Stimulated activated CD8-positive, alpha-beta memory T cell treated with anti-CD3 and anti-CD28 coated beads, Interleukin-12 subunit alpha, Interleukin-12 subunit beta, amount 100 ng/mL, for 1 hour (primary cell): ENCODE measurements around the gene ZNF783.

Experiments
- DNase-seq: peaks from one replicate; pipeline ENCODE4 v3.0.0-alpha.2; 2020; ENCODE audit warnings: low read depth

Gene ZNF783

GRCh38 chr7:149281508-149282330 is 19.7 kb downstream of the ZNF783 start:
- DNase-seq = no peak

DNA sequence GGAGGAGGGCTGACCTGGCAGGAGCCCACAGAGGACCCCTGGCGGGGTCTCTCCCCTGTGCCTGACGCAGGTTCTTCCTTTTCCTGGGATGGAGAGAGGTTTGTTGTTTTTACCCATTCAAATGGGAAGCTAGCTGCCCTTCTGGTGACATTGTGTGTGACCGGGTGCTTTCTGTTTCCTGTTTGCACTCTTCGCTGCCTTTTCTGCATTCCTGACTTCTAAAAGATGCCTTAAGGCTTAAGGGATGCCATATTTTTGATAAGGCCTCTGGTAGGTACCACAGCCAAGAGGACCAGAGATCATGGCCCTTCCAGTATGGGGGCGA is 20.3 kb downstream of the ZNF783 start:
- no peak for DNase-seq

- DNase-seq = no peak
Observed at GRCh38 chr7:149283321-149283720, 21.3 kb downstream of the ZNF783 start.

DNA sequence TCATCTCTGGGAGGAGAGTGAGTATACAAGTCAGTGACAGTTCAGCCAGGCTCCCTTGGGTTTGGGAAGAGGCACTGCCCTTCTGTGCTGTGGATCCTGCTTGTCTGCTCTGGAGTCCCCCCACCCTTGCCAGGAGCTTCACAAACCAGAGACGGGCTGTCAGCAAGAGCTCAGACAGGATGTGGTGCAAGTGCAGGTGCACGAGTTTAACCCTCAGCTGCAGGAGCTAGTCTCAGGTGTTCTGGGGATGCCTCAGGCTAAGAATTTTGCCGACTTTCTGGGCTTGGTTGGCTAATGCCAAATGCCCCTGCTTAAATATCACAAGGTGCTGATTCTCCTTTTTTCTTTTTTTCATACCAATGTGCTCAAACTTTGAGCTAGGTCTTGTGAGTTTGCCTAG is 22.3 kb downstream of the ZNF783 start:
- DNase-seq = peak; percentile 19

DNA sequence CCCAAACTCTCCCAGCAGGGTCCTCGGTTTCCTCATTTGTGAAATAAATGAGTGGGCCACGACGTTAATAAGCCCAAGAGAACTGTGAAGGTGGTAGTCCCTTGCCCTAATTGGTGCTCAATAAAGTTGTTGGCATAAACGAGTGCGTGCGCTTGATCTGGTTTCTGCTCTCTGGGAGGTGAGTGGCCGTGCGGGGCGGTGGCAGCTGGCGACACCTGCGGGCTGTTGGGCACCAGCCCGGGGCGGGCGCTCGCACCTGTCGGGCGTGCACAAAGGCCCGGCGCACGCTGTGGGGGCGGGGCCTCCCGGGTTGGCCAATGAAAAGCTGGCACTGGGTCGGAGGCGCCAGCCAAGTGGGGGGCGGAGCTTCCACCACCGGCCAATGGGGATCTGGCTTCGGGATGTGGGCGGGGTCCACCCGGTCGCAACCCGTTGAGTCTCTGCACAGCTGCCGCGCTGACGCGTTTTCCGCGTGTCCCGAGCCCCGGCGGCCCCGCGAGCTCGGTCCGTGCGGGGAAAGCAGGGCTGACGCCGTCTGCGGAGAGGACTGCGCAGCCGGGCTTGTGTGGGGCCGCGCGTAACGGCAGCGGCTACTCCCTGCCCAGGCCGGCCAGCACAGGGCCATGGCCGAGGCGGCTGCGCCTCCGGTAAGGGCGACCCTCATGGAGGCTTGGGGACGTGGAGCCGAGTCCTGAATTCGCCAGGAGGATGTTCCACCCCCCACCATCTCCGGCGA is 23.0 kb downstream of the ZNF783 start:
- DNase-seq = peak; percentile 94

DNA sequence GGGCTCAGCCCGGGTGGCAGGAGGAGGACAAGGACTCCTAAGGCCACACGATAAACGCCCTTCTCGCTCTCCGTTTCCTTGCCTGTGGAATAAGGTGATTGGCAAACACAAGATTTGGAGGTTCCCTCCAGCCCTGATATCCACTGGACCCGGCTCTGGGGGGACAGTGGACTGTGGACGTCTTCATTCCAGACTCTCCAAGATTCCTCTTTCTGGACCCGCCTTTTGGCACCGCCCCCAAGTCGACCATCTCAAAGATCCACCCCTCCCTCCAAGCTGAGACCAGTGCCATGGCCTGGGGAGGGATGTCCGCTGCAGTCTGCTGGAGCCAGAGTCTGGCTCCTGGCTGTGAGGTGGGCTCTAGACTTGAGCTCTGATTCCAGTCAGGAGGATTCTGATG is 23.6 kb downstream of the ZNF783 start:
- no peak for DNase-seq

DNA sequence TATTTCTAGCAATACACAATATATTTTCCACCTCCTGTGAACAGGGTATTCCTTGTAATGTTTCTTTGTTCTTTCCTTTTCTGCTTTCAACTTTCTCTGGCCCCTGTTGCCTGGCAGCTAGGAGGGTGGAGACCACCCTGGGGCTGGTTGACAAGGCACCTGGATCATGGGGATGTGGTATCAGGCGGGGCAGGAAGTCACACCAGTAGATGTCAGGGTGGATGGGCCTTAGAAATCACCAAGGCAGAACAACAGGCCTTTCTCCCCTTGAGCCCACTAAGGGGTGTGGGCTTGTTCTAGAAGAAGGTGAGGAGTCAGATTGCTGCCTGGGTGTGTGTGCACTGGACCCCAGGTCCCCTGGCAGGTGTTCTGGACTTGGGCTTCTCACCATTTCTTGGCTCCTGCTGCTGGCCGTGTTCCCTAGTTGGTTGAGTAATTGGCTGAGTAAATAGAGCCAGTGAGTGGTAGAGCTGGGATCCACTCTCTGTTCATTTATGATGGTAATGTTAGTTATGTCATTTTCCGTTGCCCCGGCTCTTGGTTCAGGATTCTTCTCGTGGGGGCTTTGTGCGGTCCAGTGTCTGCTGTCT is 24.9 kb downstream of the ZNF783 start:
- DNase-seq = no peak

DNA sequence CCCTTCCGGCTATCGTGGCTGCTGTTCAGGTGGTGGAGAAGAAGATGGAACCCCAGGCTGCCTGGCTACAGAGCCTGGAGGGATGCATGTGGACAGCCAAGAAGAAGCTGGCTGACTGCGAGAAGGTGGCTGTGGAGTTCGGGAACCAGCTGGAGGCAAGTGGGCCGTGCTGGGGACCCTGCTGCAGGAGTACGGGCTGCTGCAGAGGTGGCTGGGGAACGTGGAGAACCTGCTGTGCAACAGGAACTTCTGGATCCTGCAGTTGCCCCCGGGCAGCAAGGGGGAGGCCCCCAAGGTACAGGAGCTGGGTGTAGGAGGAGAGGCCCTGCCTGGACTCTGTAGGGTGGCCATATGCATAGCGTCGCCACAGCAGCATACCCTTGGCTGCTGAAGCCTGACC is 25.6 kb downstream of the ZNF783 start:
- DNase-seq = no peak

DNA sequence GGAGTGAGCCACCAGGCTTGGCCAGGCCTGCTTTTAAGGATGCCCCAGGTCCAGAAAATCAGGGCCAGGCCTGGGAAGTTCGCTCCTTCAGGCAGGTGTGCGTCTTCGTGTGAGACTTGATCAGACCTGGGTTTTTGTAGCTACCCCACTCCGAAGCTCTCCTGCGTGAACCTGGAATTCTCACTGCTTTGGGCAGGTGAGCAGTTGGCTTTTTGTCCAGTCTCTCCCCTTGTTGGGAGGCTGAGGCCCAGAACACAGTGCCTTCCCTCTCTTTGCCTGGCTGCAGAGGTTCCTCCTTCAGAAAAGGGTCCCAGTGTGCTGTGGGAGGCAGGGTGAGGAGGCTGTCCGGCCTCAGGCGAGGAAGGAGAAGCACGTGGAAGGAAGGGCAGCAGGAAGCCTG is 27.3 kb downstream of the ZNF783 start:
- no peak for DNase-seq

DNA sequence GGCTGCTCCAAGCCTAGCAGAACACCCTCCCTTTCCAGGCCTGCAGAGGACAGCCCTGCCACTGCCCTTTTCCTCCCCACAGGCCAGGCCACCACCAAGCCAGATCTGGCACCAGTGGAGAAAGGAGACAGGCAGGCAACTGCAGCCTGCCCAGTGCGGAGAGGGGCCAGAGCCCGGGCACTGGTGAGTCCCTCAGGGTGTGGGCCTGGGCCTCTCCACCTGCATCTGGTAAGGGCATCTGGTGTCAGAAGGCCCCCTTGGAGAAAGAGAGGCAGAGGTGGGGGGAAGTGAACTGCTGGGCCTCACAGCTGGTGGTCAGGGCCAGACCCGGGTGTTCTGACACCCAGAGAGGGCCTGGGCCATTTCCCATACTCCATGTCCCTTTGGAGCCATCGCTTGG is 27.9 kb downstream of the ZNF783 start:
- no peak for DNase-seq

- no peak for DNase-seq
Observed at GRCh38 chr7:149291036-149291780, 29.2 kb downstream of the ZNF783 start.

GRCh38 chr7:149291781-149292461 is 29.9 kb downstream of the ZNF783 start:
- no peak for DNase-seq

DNA sequence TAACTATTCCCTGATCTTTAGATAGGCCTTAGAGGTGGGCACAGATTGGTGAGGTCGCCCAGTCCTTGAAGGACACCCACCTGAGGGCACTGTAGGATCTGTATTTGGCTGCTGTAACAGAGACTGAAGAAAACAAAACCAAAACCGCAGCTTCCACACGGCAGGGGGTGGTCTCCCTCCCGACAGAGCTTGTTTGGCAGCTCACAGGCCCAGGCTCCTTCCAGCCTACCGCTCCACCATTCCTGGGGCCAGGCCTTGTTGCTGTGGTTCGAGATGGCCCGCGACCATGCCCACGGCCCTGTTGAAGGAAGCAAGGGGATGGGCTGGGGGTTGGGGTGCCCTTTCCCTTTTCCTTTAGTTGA is 30.4 kb downstream of the ZNF783 start:
- DNase-seq = no peak

DNA sequence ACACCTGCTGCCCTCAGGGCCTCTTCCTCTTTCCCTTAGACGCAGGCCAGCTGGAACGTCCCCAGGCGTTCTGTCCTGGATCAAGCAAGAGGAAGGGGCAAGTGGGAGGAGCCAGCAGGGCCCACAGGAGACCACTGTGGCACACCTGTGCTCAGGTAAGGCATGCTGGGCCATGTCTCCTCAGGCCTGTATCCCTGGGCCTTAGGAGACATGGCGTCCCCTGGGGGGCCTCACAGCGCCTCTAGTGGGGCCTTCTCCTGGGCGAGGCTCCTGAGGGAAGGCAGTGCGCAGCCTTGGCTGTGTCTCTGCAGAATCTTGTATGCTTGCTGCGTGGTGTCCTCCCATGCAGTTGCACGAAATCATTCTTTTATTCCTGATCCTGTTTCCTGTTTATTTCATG is 31.3 kb downstream of the ZNF783 start:
- DNase-seq = no peak

DNA sequence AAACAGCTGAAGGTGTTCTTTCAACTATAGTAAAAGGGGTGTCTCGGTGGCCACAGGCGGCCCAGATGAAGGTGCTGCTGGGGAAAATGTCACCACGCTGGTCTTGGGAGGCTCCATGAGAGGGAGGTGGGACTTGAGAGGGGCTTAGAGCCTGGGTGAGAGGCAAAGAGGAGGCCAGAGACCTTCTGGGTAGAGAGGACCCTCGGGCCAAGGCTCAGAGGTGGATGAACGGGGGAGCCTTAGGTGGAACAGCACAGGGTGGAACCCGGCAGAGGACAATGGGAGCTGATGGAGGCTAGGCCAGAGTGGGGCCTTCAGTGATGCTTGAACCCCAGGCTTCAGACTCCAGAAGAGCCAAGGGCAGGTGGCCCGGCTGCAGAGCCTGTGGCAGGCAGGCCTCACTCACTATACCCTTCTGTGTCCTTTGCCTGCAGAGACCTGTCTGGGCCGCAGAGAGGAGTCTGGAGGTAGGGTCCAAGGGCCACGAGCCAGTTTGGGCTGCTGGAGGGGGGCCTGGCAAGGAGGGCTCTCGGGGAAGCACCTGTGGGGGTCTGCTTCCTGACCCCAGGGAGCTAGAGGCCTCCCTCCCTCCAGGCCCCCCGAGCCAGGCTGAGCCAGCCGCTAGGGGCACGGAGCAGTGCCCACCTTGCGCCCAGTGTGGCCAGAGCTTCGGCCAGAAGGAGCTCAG is 32.1 kb downstream of the ZNF783 start:
- DNase-seq = no peak

DNA sequence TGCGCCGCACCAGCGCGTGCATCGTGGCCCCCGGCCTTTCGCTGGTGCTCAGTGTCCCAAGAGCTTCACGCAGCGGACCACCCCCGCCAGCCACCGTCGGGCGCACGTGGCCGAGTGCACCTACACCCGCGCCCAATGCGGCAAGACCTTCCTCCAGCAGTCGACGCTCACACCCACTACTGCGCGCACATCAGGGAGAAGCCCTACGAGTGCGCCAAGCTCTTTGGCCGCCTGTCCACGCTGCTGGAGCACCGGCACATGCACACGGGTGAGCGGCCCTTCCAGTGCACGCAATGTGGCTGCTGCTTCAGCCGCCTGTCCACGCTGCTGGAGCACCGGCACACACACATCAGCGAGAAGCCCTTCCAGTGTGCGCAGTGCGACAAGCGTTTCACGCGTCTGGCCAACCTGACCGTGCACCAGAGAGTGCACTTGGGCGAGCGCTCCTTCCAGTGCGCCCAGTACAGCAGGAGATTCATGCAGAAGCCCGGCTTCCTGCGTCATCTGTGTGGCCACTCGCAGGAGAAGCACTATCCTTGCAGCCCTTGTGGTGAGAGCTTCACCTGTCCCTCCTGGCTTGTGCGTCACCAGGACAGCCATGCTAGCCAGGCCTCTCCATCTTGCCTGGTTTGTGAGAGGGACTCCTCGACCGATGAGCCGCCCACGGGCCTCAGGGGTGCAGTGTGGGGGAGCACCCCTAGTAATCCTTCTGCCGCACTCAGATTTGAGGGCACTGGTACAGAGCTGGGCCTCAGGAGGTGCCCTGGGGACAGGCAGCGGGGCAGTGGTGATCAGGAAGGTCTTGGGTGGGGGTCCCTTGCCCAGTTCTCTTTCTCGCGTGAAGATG is 32.9 kb downstream of the ZNF783 start:
- no peak for DNase-seq

- no peak for DNase-seq
Observed at GRCh38 chr7:149295481-149295850, 33.5 kb downstream of the ZNF783 start.

DNA sequence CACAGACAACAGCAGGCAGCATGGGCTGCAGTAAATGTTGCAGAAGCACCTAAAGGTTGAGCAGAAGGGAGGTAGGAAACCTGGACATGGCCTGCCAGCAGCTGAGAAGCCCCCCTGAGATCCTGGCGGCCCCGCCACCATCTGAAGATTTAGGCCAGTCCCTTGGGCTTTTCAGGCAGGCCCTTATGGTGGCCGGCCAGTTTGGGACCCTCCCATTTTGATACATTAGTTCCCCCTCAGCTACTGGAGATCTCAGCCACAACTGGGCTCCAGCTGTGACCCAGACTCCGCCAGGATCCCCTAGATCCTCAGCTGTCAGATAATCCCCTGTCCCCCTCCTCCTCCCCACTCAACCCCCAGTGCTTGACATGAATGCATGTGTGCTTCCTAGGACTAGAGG is 34.4 kb downstream of the ZNF783 start:
- DNase-seq = no peak

DNA sequence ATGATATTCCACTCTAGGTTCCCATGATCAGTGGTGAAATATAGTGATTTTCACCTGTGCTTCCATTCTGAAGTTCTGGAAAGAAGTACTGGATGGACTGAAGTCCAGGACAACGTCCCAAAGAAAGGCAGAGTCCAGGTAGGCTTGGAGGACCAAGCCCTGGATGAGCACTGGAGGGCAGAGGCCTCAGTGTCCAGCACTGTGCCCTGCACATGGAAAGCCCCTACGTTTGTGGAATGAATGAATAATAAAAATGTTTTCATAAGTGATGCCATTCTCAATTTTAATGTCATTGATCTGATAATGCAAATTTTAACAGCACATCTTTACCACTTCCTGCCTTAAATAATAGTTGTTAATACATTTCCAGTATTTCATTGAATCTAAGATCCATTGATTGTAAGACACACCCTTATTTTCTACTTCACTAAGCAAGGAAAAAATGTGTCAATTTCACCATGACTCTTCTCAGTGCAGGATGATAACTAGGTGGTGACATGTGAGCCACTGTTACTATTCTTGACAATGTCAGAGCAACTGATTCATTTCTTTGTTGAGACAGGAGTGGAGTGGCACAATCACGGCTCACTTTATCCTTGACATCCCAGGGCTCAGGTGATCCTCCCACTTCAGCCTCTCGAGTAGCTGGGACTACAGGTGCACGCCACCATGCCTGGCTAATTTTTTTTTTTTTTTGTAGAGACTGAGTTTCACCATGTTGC is 35.2 kb downstream of the ZNF783 start:
- DNase-seq = no peak
